ENCODE results near the gene RFC2.
A peak's percentile ranks its signal among the peaks of the same experiment; 100 is the strongest.

The RFC2 gene

GRCh38 chr7:74288034-74288881 lies 34.1 kb upstream of the RFC2 start:
- ATAC-seq = no peak
- peak in 1 of 2 donors; percentile 52 for DNase-seq (ENCODE audit: low spot score in 2 of 2)
- Mint-ChIP-seq H3K9me3 (no peaks in the 10 kb centered on the region), H3K36me3 (peaks cover 7% of the 10 kb centered on the region), H3K4me1 (peaks cover 33% of the 10 kb centered on the region), H3K27ac (peak overlapping the region; percentile 58), H3K4me3 (peak overlapping the region; percentile 69)

- Mint-ChIP-seq H3K9me3 (no peaks in the 10 kb centered on the region), H3K36me3 (peaks cover 7% of the 10 kb centered on the region), H3K4me1 (peaks cover 28% of the 10 kb centered on the region), H3K4me3 (peak overlapping the region; percentile 69), H3K27ac (no peak overlapping the region)
- DNase-seq (ENCODE audit: low spot score in 2 of 2) (no peak), ATAC-seq (no peak)
Observed at GRCh38 chr7:74287303-74288033, 33.3 kb upstream of the RFC2 start.

- Mint-ChIP-seq H3K9me3 (no peaks in the 10 kb centered on the region), H3K4me1 (peaks cover 28% of the 10 kb centered on the region), H3K27ac (no peak overlapping the region), H3K36me3 (peaks cover 7% of the 10 kb centered on the region), H3K4me3 (no peak overlapping the region)
- ATAC-seq (no peak), DNase-seq (ENCODE audit: low spot score in 2 of 2) (no peak)
Observed at GRCh38 chr7:74286131-74286530, 31.9 kb upstream of the RFC2 start.

- DNase-seq (ENCODE audit: low spot score in 2 of 2) = no peak
- H3K27ac Mint-ChIP-seq = no peak overlapping the region
Observed at GRCh38 chr7:74284781-74285259, 30.6 kb upstream of the RFC2 start.

GRCh38 chr7:74283858-74284447 lies 29.8 kb upstream of the RFC2 start:
- H3K27ac Mint-ChIP-seq = no peak overlapping the region
- peaks cover 28% of the 10 kb centered on the region for H3K4me1 Mint-ChIP-seq
- no peak for ATAC-seq
- H3K36me3 Mint-ChIP-seq = peaks cover 4% of the 10 kb centered on the region
- H3K9me3 Mint-ChIP-seq = no peaks in the 10 kb centered on the region
- H3K4me3 Mint-ChIP-seq = no peak overlapping the region
- DNase-seq (ENCODE audit: low spot score in 2 of 2) = no peak

More at GRCh38 chr7:74284781-74285259, 30.6 kb upstream of the RFC2 start:
- Mint-ChIP-seq H3K36me3 (peaks cover 7% of the 10 kb centered on the region), H3K9me3 (no peaks in the 10 kb centered on the region), H3K4me3 (no peak overlapping the region), H3K4me1 (peaks cover 25% of the 10 kb centered on the region)
- ATAC-seq = no peak

GRCh38 chr7:74282748-74283459 lies 28.7 kb upstream of the RFC2 start:
- H3K4me1 Mint-ChIP-seq = peaks cover 17% of the 10 kb centered on the region
- peak overlapping the region; percentile 23 for H3K27ac Mint-ChIP-seq
- H3K9me3 Mint-ChIP-seq = no peaks in the 10 kb centered on the region
- H3K36me3 Mint-ChIP-seq = no peaks in the 10 kb centered on the region
- ATAC-seq (no peak), DNase-seq (ENCODE audit: low spot score in 2 of 2) (no peak)
- H3K4me3 Mint-ChIP-seq = no peak overlapping the region

GRCh38 chr7:74280985-74281384 lies 26.8 kb upstream of the RFC2 start:
- Mint-ChIP-seq H3K4me1 (peaks cover 10% of the 10 kb centered on the region), H3K9me3 (no peaks in the 10 kb centered on the region), H3K27ac (no peak overlapping the region), H3K4me3 (no peak overlapping the region), H3K36me3 (no peaks in the 10 kb centered on the region)
- ATAC-seq = no peak
- no peak for DNase-seq (ENCODE audit: low spot score in 2 of 2)

- Mint-ChIP-seq H3K36me3 (no peaks in the 10 kb centered on the region), H3K4me1 (peaks cover 13% of the 10 kb centered on the region), H3K9me3 (no peaks in the 10 kb centered on the region), H3K27ac (no peak overlapping the region), H3K4me3 (no peak overlapping the region)
- DNase-seq (ENCODE audit: low spot score in 2 of 2) = no peak
- no peak for ATAC-seq
Observed at GRCh38 chr7:74277636-74278035, 23.4 kb upstream of the RFC2 start.

GRCh38 chr7:74275401-74275881 lies 21.2 kb upstream of the RFC2 start:
- no peak for DNase-seq (ENCODE audit: low spot score in 2 of 2)
- ATAC-seq = no peak

GRCh38 chr7:74272305-74273038 lies 18.3 kb upstream of the RFC2 start:
- peak; percentile 77 for ATAC-seq
- peak overlapping the region; percentile 85 for H3K27ac Mint-ChIP-seq
- DNase-seq (ENCODE audit: low spot score in 2 of 2) = peak in 1 of 2 donors; percentile 68
- H3K4me1 Mint-ChIP-seq = peaks cover 15% of the 10 kb centered on the region
- H3K9me3 Mint-ChIP-seq = no peaks in the 10 kb centered on the region
- no peaks in the 10 kb centered on the region for H3K36me3 Mint-ChIP-seq
- peak overlapping the region; percentile 25 for H3K4me3 Mint-ChIP-seq

More at GRCh38 chr7:74275401-74275881, 21.2 kb upstream of the RFC2 start:
- Mint-ChIP-seq H3K27ac (no peak overlapping the region), H3K4me1 (peaks cover 25% of the 10 kb centered on the region), H3K4me3 (no peak overlapping the region), H3K9me3 (no peaks in the 10 kb centered on the region), H3K36me3 (no peaks in the 10 kb centered on the region)

GRCh38 chr7:74271742-74272141 lies 17.5 kb upstream of the RFC2 start:
- H3K36me3 Mint-ChIP-seq = no peaks in the 10 kb centered on the region
- peaks cover 15% of the 10 kb centered on the region for H3K4me1 Mint-ChIP-seq
- no peak for DNase-seq (ENCODE audit: low spot score in 2 of 2)
- no peaks in the 10 kb centered on the region for H3K9me3 Mint-ChIP-seq
- peak overlapping the region; percentile 85 for H3K27ac Mint-ChIP-seq
- no peak overlapping the region for H3K4me3 Mint-ChIP-seq
- no peak for ATAC-seq

- peak; percentile 83 for ATAC-seq
- peaks cover 15% of the 10 kb centered on the region for H3K4me1 Mint-ChIP-seq
- H3K4me3 Mint-ChIP-seq = peak overlapping the region; percentile 60
- peak; percentile 26 to 71 for DNase-seq (ENCODE audit: low spot score in 2 of 2)
- H3K9me3 Mint-ChIP-seq = no peaks in the 10 kb centered on the region
- no peak overlapping the region for H3K27ac Mint-ChIP-seq
- H3K36me3 Mint-ChIP-seq = no peaks in the 10 kb centered on the region
Observed at GRCh38 chr7:74269757-74270277, 15.6 kb upstream of the RFC2 start.

GRCh38 chr7:74267756-74268565 lies 13.8 kb upstream of the RFC2 start:
- no peaks in the 10 kb centered on the region for H3K9me3 Mint-ChIP-seq
- ATAC-seq (no peak), DNase-seq (ENCODE audit: low spot score in 2 of 2) (no peak)
- no peaks in the 10 kb centered on the region for H3K36me3 Mint-ChIP-seq
- no peak overlapping the region for H3K27ac Mint-ChIP-seq
- H3K4me3 Mint-ChIP-seq = no peak overlapping the region
- peaks cover 15% of the 10 kb centered on the region for H3K4me1 Mint-ChIP-seq
